KBM-7 (cell line): Measurements from ENCODE around the gene ADK.
A peak's percentile ranks its signal among the peaks of the same experiment; 100 is the strongest.
"Not testable (repeated sequence)": the region's sequence is repeated elsewhere in the genome, so short reads cannot be mapped to it uniquely, and the experiment has no call there.

Experiments
- DNase-seq: peaks from one replicate; pipeline ENCODE4 v3.0.0-alpha.2; 2015
- in situ Hi-C: fragments of 300-500 bp; cut with MboI; formaldehyde crosslinking; loops from 2 replicates; pipeline ENCODE4 v1.14.3; 2020; ENCODE audit warnings: low sequenced_read_pairs, low pct_unique_long_range_greater_than_20kb, mixed read lengths

Gene ADK

GRCh38 chr10:74282151-74282847, 131.3 kb downstream of the ADK start:
- no peak for DNase-seq
- in situ Hi-C loops, result no loop called here

DNA sequence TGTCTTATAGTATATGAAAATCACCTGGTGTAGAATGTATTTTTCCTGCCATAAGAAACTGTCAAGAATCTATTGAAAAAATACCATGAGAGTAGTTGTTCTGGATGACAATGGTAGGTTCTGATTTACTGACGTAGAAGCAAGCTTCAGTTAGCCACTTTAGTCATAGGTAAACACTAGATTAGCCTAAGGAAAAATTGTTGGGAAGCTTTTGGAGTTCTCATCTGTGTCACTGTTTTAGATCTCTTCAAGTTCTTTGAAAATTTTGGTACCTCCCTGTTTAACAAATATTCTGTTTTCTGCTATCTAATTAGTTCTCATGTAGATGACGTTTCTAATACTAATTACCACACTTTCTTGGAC, 131.8 kb downstream of the ADK start:
- no peak for DNase-seq
- in situ Hi-C loops, result no loop called here

- no peak for DNase-seq
- in situ Hi-C loops, result no loop called here
These were observed 138.2 kb downstream of the ADK start for GRCh38 chr10:74289188-74289587.

GRCh38 chr10:74289951-74290350, 138.9 kb downstream of the ADK start:
- in situ Hi-C loops, result no loop called here
- no peak for DNase-seq

GRCh38 chr10:74290708-74291107, 139.7 kb downstream of the ADK start:
- DNase-seq, result no peak
- in situ Hi-C loops, result no loop called here

DNA sequence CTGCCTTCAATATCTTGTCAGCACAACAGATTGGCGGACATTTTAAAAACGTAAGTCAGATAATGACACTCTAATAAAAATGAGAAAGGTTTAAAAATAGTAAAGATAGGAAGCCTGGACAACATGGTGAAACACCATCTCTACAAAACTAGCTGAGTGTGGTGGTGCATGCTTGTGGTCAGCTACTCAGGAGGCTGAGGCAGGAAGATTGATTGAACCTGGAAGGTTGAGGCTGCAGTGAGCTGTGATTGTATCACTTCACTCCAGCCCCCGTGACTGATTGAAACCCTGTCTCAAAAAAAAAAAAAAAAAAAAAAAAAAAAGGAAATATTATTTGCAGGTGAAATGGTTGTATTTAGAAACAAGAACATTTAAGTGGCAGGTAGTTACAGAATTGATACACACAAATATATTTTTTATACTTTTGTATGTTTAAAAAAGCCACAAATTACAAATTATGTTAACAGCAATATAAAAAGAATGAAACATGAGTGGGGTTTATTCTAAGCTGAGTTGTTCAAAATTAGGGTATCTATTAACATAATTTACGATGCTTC, 141.9 kb downstream of the ADK start:
- DNase-seq, result peak; percentile 17
- in situ Hi-C loops, result no loop called here

- in situ Hi-C loops, result no loop called here
- no peak for DNase-seq
These were observed 142.8 kb downstream of the ADK start for GRCh38 chr10:74293686-74294371.

GRCh38 chr10:74297389-74298080, 146.5 kb downstream of the ADK start:
- DNase-seq, result no peak
- in situ Hi-C loops, result no loop called here

DNA sequence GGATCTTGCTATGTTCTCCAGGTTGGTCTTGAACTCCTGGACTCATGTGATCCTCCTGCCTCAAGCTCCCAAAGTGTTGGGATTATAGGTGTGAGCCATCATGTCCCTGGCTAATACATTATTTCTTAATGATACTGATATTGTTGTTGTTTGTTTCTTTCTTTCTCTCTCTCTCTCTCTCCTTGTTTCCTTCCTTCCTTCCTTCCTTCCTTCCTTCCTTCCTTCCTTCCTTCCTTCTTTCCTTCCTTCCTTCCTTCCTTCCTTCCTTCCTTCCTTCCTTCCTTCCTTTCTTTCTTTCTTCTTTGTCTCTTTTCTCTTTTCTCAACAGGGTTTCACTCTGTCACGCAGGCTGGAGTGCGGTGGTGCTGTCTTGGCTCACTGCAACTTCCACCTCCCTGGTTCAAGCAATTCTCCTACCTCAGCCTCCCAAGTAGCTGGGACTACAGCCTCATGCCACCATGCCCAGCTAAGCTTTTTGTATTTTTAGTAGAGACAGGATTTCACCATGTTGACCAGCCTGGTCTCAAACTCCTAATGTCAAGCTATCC, 149.1 kb downstream of the ADK start:
- in situ Hi-C loops, DNase-seq: not testable (repeated sequence)

GRCh38 chr10:74300666-74301065, 149.6 kb downstream of the ADK start:
- in situ Hi-C loops, result no loop called here
- DNase-seq, result no peak

GRCh38 chr10:74305730-74306129, 154.7 kb downstream of the ADK start:
- no peak for DNase-seq
- in situ Hi-C loops, result no loop called here

DNA sequence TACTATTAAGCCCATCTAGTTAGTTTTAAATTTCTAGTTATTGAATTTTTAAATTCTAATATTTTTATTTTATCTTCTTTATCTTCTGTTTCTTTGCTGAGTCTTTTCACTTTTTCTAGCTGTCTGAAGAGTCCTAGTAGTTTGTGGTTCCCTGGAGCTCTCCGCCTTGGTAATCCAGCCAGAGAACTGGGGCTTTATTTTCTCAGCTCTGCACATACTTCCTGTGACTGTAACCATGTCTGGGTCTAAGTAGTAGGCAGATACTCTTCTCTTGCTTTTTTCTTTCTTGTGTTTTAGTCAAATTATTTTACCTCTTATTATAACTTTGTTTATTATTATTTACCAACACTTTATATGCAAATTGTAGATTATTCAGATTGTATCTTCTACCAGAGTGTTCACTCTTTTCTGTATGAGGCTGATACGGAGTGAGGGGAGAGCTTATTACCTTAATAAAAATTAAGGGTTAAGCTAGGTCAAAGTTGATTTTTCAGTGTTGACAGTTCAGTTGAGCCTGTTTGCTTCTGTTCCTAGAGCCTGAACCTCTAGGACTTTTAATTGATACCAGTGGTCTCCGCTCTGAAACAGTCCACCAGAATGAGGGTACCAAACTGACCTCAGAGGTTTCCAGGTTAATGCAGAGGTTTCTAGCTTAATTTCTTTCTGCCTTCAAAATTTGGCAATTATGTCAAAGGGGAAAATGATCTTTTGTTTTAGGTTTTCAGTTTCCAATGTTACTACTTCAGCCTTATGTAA, 155.4 kb downstream of the ADK start:
- peak; percentile 12 for DNase-seq
- in situ Hi-C loops, result no loop called here

DNA sequence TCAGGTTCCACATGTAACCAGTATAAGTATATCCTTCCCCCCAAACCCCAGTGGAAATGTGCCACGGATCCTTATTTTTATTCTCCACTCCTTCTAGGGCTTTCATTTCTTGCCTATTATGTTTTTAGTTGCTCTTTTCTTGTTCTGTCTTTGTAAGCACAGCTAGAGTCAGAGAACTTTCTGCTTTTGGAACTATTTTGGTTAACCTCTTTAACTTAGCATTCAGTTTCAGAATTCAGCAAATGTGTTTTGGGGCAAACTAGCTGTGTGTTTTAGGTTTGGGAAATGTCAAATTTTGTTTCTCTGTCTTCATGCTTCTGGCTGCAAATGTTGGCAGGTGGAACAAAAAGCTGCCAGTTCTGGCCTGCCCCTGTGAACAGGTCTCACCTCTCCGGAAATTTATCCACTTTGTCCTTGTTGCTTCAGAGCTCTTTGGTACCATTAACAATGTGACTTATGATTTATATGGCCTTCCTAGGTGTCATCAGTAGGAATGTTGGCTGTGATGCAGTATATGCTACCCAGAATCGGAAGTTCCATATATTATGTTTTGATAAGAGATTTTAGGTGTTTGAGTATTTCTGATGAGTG, 156.1 kb downstream of the ADK start:
- no peak for DNase-seq
- in situ Hi-C loops, result no loop called here

DNA sequence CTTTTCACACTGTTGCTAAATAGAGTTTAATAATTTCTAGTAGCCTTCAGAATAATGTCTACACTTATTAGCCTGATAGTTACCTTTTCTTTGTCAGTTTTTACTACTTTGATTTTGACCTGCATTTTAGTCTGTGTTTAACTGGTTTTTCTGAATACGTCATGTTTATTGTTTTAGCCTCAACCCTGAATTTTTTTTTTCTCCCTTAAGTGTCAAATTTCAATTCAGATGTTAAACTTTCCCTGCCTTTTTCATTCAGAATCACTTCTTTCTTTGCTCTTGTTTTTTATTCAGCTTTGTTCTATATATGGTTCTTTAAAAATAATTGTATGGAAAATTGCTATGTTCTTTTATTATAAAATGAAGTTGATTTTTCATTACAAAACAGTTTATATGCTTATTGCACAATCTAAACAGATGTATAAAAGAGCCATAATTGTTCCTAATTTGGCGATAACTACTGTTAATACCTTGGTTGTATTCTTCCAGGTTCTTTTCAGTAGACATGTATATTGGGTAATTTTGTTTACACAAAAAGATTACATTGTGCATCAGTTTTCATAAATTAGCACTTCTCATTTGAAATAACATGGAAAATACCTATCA, 159.7 kb downstream of the ADK start:
- in situ Hi-C loops, result no loop called here
- no peak for DNase-seq

- in situ Hi-C loops, result no loop called here
- no peak for DNase-seq
These were observed 163.1 kb downstream of the ADK start for GRCh38 chr10:74314166-74314565.

- in situ Hi-C loops, result no loop called here
- DNase-seq, result no peak
These were observed 169.0 kb downstream of the ADK start for GRCh38 chr10:74320026-74320425.

GRCh38 chr10:74320717-74321116, 169.7 kb downstream of the ADK start:
- in situ Hi-C loops, result no loop called here
- no peak for DNase-seq

GRCh38 chr10:74322141-74322540, 171.1 kb downstream of the ADK start:
- in situ Hi-C loops, result no loop called here

More at GRCh38 chr10:74322141-74322540, 171.1 kb downstream of the ADK start:
- no peak for DNase-seq
